ENCODE data around the gene ATP5MC2.

The ATP5MC2 gene

DNA sequence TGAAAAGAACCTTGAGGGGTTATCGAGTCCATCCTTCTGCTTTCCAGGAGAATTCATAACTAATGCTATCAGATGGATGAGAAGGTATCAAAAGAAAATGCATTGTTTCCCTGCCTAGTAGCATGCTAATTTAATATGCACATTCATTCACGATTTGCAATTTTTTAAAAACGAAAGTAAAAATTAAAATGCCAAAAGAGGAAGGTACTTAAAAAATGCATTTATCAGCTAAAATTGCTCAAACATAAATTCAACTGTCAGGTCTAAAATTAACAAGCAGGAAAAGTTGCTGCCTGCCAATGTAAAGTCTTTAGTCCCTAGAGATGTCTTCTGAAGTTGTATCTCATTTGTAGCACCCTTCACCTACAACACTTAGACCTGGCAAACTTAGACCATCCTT is 57.6 kb downstream of the ATP5MC2 start:
- Histone ChIP-seq H3K4me1 (ENCODE audit: control insufficient read depth, insufficient read depth, low read length) (peaks cover 3% of the 10 kb centered on the region), H3K27me3 (ENCODE audit: control insufficient read depth, insufficient read depth, low read length) (no peaks in the 10 kb centered on the region), H3K4me3 (ENCODE audit: low read length) (no peak overlapping the region), H3K36me3 (ENCODE audit: control insufficient read depth, insufficient read depth, low read length) (no peaks in the 10 kb centered on the region), H3K9me3 (ENCODE audit: control insufficient read depth, low read length) (no peaks in the 10 kb centered on the region), H3K9ac (ENCODE audit: low read length) (no peak overlapping the region)

DNA sequence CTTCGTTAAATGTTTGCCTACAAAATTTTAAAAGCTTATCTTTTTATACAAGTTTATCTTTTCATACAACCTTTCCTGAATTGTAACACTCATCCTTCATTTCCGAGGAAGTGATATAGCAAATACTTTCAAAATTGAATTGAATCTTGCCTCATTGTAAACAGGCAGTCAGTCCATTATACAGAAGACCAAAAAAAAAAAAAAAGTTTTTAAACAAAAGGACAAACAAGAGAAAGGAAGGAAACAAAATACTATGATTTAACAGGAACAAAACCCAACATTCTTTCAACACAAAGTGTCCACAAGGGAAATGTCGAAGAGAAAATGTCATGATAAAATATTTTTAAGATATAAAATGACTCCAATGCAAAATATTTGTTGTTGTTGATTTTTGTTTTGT is 58.2 kb downstream of the ATP5MC2 start:
- Histone ChIP-seq H3K27me3 (ENCODE audit: control insufficient read depth, insufficient read depth, low read length) (no peaks in the 10 kb centered on the region), H3K9me3 (ENCODE audit: control insufficient read depth, low read length) (no peaks in the 10 kb centered on the region), H3K4me1 (ENCODE audit: control insufficient read depth, insufficient read depth, low read length) (peaks cover under 1% of the 10 kb centered on the region), H3K9ac (ENCODE audit: low read length) (no peak overlapping the region), H3K4me3 (ENCODE audit: low read length) (no peak overlapping the region), H3K36me3 (ENCODE audit: control insufficient read depth, insufficient read depth, low read length) (no peaks in the 10 kb centered on the region)

DNA sequence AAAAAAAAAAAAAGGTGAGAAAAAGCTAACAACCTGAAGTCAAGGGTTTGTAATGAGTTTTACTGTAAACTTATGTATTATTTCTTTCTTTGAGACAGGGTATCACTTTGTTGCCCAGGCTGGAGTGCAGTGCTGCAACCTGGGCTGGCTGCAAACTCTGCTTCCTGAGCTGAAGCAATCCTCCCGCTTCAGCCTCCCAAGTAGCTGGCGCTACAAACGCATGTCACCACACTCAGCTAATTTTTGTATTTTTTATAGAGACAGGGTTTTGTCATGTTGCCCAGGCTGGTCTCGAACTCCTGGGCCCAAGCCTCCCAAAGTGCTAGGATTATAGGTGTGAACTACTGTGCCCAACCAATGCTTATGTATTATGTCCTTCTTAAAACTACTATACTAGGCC is 58.9 kb downstream of the ATP5MC2 start:
- Histone ChIP-seq H3K36me3 (ENCODE audit: control insufficient read depth, insufficient read depth, low read length) (no peaks in the 10 kb centered on the region), H3K27me3 (ENCODE audit: control insufficient read depth, insufficient read depth, low read length) (no peaks in the 10 kb centered on the region), H3K4me3 (ENCODE audit: low read length) (no peak overlapping the region), H3K4me1 (ENCODE audit: control insufficient read depth, insufficient read depth, low read length) (no peaks in the 10 kb centered on the region), H3K9me3 (ENCODE audit: control insufficient read depth, low read length) (no peaks in the 10 kb centered on the region), H3K9ac (ENCODE audit: low read length) (no peak overlapping the region)
